ENCODE results near the gene ATP6V1B1.

Gene ATP6V1B1

GRCh38 chr2:70981421-70981820 is 45.7 kb downstream of the ATP6V1B1 start:
- Histone ChIP-seq H3K9me2 (replicated peaks; ENCODE audit: control insufficient read depth, low read length) (no peaks in the 10 kb centered on the region), H4K20me1 (ENCODE audit: control insufficient read depth, insufficient read depth, low read depth, low read length) (no peaks in the 10 kb centered on the region), H3K27me3 (ENCODE audit: control insufficient read depth, low read length) (peaks cover 15% of the 10 kb centered on the region), H3K36me3 (ENCODE audit: control insufficient read depth, low read length) (peaks cover 16% of the 10 kb centered on the region), H3K4me3 (ENCODE audit: low read length) (no peak overlapping the region), H3K4me1 (ENCODE audit: control insufficient read depth, low read length) (peaks cover 33% of the 10 kb centered on the region), H3K9me3 (ENCODE audit: control insufficient read depth, insufficient read depth, low read length) (no peaks in the 10 kb centered on the region), H3F3A (ENCODE audit: control insufficient read depth, insufficient read depth) (no peaks in the 10 kb centered on the region), H3K79me2 (ENCODE audit: control insufficient read depth, low read length) (no peaks in the 10 kb centered on the region), H3K27ac (ENCODE audit: low read depth, low read length) (no peak overlapping the region), H3K4me2 (ENCODE audit: low read length) (no peak overlapping the region)
- TF ChIP-seq, protein P1, sequence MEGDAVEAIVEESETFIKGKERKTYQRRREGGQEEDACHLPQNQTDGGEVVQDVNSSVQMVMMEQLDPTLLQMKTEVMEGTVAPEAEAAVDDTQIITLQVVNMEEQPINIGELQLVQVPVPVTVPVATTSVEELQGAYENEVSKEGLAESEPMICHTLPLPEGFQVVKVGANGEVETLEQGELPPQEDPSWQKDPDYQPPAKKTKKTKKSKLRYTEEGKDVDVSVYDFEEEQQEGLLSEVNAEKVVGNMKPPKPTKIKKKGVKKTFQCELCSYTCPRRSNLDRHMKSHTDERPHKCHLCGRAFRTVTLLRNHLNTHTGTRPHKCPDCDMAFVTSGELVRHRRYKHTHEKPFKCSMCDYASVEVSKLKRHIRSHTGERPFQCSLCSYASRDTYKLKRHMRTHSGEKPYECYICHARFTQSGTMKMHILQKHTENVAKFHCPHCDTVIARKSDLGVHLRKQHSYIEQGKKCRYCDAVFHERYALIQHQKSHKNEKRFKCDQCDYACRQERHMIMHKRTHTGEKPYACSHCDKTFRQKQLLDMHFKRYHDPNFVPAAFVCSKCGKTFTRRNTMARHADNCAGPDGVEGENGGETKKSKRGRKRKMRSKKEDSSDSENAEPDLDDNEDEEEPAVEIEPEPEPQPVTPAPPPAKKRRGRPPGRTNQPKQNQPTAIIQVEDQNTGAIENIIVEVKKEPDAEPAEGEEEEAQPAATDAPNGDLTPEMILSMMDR (IDR thresholded peaks at IDR 0.05; ENCODE audit: low read depth, low read length, poor library complexity, severe bottlenecking), result no peak
- TF ChIP-seq EZH2phosphoT487 (IDR thresholded peaks at IDR 0.05; ENCODE audit: borderline replicate concordance, low read length), result no peak

- Histone ChIP-seq H3K4me3 (ENCODE audit: low read length) (no peak overlapping the region), H3K9me2 (replicated peaks; ENCODE audit: control insufficient read depth, low read length) (no peaks in the 10 kb centered on the region), H3K27ac (ENCODE audit: low read depth, low read length) (no peak overlapping the region), H4K20me1 (ENCODE audit: control insufficient read depth, insufficient read depth, low read depth, low read length) (no peaks in the 10 kb centered on the region), H3K4me1 (ENCODE audit: control insufficient read depth, low read length) (peaks cover 31% of the 10 kb centered on the region), H3K9me3 (ENCODE audit: control insufficient read depth, insufficient read depth, low read length) (no peaks in the 10 kb centered on the region), H3K36me3 (ENCODE audit: control insufficient read depth, low read length) (peaks cover 23% of the 10 kb centered on the region), H3F3A (ENCODE audit: control insufficient read depth, insufficient read depth) (no peaks in the 10 kb centered on the region), H3K27me3 (ENCODE audit: control insufficient read depth, low read length) (peaks cover 15% of the 10 kb centered on the region), H3K79me2 (ENCODE audit: control insufficient read depth, low read length) (no peaks in the 10 kb centered on the region), H3K4me2 (ENCODE audit: low read length) (no peak overlapping the region)
- TF ChIP-seq EZH2phosphoT487 (IDR thresholded peaks at IDR 0.05; ENCODE audit: borderline replicate concordance, low read length), result no peak
- TF ChIP-seq, protein P1 (IDR thresholded peaks at IDR 0.05; ENCODE audit: low read depth, low read length, poor library complexity, severe bottlenecking), result no peak
Observed at GRCh38 chr2:70981866-70982810, 46.4 kb downstream of the ATP6V1B1 start.

DNA sequence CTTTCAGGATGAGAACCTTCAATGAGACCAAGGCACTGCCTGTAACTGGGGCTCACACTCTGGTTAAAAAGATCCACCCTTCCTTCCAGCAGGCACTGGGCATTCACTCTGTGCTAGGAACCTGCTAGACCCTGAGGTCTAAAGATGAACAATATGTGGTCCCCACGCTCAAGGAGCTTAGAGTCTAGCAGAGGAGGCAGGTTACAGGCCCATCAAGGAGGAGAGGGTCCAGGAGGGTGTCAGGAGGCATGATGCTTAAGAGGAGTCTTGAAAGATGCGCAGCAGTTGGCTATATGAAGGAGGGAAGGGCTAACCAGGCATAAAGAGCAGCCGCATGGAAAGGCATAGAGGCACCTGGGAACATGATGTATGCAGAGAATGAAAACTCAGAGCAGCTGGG is 47.3 kb downstream of the ATP6V1B1 start:
- no peaks in the 10 kb centered on the region for H3K9me2 ChIP-seq (replicated peaks; ENCODE audit: control insufficient read depth, low read length)
- H3K27ac ChIP-seq (ENCODE audit: low read depth, low read length), result no peak overlapping the region
- H3K4me3 ChIP-seq (ENCODE audit: low read length), result no peak overlapping the region
- no peaks in the 10 kb centered on the region for H4K20me1 ChIP-seq (ENCODE audit: control insufficient read depth, insufficient read depth, low read depth, low read length)
- peaks cover 11% of the 10 kb centered on the region for H3K27me3 ChIP-seq (ENCODE audit: control insufficient read depth, low read length)
- H3K4me1 ChIP-seq (ENCODE audit: control insufficient read depth, low read length), result peaks cover 23% of the 10 kb centered on the region
- H3K36me3 ChIP-seq (ENCODE audit: control insufficient read depth, low read length), result peaks cover 31% of the 10 kb centered on the region
- H3F3A ChIP-seq (ENCODE audit: control insufficient read depth, insufficient read depth), result no peaks in the 10 kb centered on the region
- TF ChIP-seq, protein P1 (IDR thresholded peaks at IDR 0.05; ENCODE audit: low read depth, low read length, poor library complexity, severe bottlenecking), result no peak
- H3K9me3 ChIP-seq (ENCODE audit: control insufficient read depth, insufficient read depth, low read length), result no peaks in the 10 kb centered on the region
- H3K4me2 ChIP-seq (ENCODE audit: low read length), result no peak overlapping the region
- no peaks in the 10 kb centered on the region for H3K79me2 ChIP-seq (ENCODE audit: control insufficient read depth, low read length)

Data from DOHH2 (cell line).